ENCODE data around the gene UGGT1. TPM values are rescaled to one million over a fixed set of nuclear protein-coding genes. Genes with fewer than 3 reads are reported as not detected.

Gene UGGT1
- polyA plus RNA-seq, 2 of the 4 experiments (the other 2 are of a cell fraction) = 24.2 to 56.4 TPM

- H3K4me3 ChIP-seq = no peak overlapping the region
- 0 out of 3 replicates have a peak, but pooled peaks cover 6% of the 10 kb centered on the region for H3K9me3 ChIP-seq
- DNase-seq (ENCODE audit: low read depth in 1 of 2, low spot score in 1 of 2) (no peak), ATAC-seq (no peak), FAIRE-seq (no peak)
- ChIA-PET CTCF (no interaction called here), POLR2A (interaction anchor here (1.2 kb wide), 1 partner anchor 33 kb away, joined by 3 read pairs; the partner anchor contains the start of gene UGGT1)
- no peak overlapping the region for H3K27ac ChIP-seq
- H3K4me2 ChIP-seq = no peak overlapping the region
- H3K4me1 ChIP-seq = no peaks in the 10 kb centered on the region
- TF ChIP-seq CHD4 (IDR thresholded peaks at IDR 0.05; ENCODE audit: borderline replicate concordance) = no peak
- no peak for TF ChIP-seq NPAS2 (CRISPR knock-in tag; IDR thresholded peaks at IDR 0.05; ENCODE audit: borderline replicate concordance)
- TF ChIP-seq CBX2 (IDR thresholded peaks at IDR 0.05; ENCODE audit: borderline replicate concordance, low read depth) = no peak
- no peak for TF ChIP-seq HMGXB4 (CRISPR knock-in tag; IDR thresholded peaks at IDR 0.05; ENCODE audit: borderline replicate concordance)
- no peak for TF ChIP-seq REST (IDR thresholded peaks at IDR 0.05)
- WGBS (ENCODE audit: missing lambda C conversion rate) = 48% methylated on average over 2 of the region's 2 CpGs
Observed at GRCh38 chr2:128058114-128058513, 32.9 kb upstream of the UGGT1 start.

GRCh38 chr2:128062571-128062970 lies 28.4 kb upstream of the UGGT1 start:
- ChIA-PET POLR2A (interaction anchor here (0.7 kb wide), 1 partner anchor 8 kb away, joined by 3 read pairs; no protein-coding TSS in a partner anchor), CTCF (interaction anchor here (0.7 to 4.6 kb wide), 16 partner anchors 10 to 243 kb away, joined by 3 to 35 read pairs (median 5); partner anchors contain the start of gene UGGT1)
- no peak overlapping the region for H3K27ac ChIP-seq
- 81% methylated on average over 8 of the region's 8 CpGs for WGBS (ENCODE audit: missing lambda C conversion rate)
- DNase-seq (ENCODE audit: low read depth in 1 of 2, low spot score in 1 of 2) (no peak), ATAC-seq (no peak), FAIRE-seq (no peak)
- H3K4me2 ChIP-seq = no peak overlapping the region
- no peaks in the 10 kb centered on the region for H3K4me1 ChIP-seq
- H3K4me3 ChIP-seq = no peak overlapping the region
- TF ChIP-seq HOXB13 (CRISPR knock-in tag; IDR thresholded peaks at IDR 0.05; ENCODE audit: low read depth) = no peak
- TF ChIP-seq CHD2 (IDR thresholded peaks at IDR 0.05; ENCODE audit: low read length, partially characterized antibody) = no peak
- TF ChIP-seq TFCP2L1 (CRISPR knock-in tag; IDR thresholded peaks at IDR 0.05) = no peak
- no peak for TF ChIP-seq HES2 (IDR thresholded peaks at IDR 0.05)
- TF ChIP-seq MAFK (IDR thresholded peaks at IDR 0.05; ENCODE audit: partially characterized antibody) = no peak
- no peak for TF ChIP-seq POLR2AphosphoS2 (conservative IDR thresholded peaks at IDR 0.05; ENCODE audit: low read length)
- no peak for TF ChIP-seq SMC3 (IDR thresholded peaks at IDR 0.05)
- TF ChIP-seq ZFP36 (IDR thresholded peaks at IDR 0.05; ENCODE audit: borderline replicate concordance, partially characterized antibody) = no peak
- H3K9me3 ChIP-seq = no peaks in the 10 kb centered on the region

GRCh38 chr2:128064353-128064752 lies 26.6 kb upstream of the UGGT1 start:
- Histone ChIP-seq H3K27ac (no peak overlapping the region), H3K9me3 (no peaks in the 10 kb centered on the region), H3K4me2 (no peak overlapping the region), H3K4me3 (no peak overlapping the region), H3K4me1 (no peaks in the 10 kb centered on the region)
- ChIA-PET CTCF (interaction anchor here (0.6 to 4.6 kb wide), 12 partner anchors 9 to 242 kb away, joined by 3 to 35 read pairs (median 12); no protein-coding TSS in a partner anchor), POLR2A (no interaction called here)
- FAIRE-seq (no peak), DNase-seq (ENCODE audit: low read depth in 1 of 2, low spot score in 1 of 2) (no peak), ATAC-seq (no peak)
- 100% methylated on average over 1 of the region's 1 CpG for WGBS (ENCODE audit: missing lambda C conversion rate)
- no peak for TF ChIP-seq HEYL (CRISPR knock-in tag; IDR thresholded peaks at IDR 0.05)
- no peak for TF ChIP-seq CHD2 (IDR thresholded peaks at IDR 0.05; ENCODE audit: low read length, partially characterized antibody)
- no peak for TF ChIP-seq MAZ (IDR thresholded peaks at IDR 0.05; ENCODE audit: borderline replicate concordance, low read depth, low read length)
- no peak for TF ChIP-seq ZC3H11A (IDR thresholded peaks at IDR 0.05)
- TF ChIP-seq HES2 (IDR thresholded peaks at IDR 0.05) = no peak
- no peak for TF ChIP-seq RARB (CRISPR knock-in tag; IDR thresholded peaks at IDR 0.05)
- no peak for TF ChIP-seq EHMT2 (IDR thresholded peaks at IDR 0.05; ENCODE audit: low read depth)
- TF ChIP-seq BCL3 (IDR thresholded peaks at IDR 0.05) = no peak
- TF ChIP-seq FOXS1 (CRISPR knock-in tag; IDR thresholded peaks at IDR 0.05) = no peak
- TF ChIP-seq FOSL2 (IDR thresholded peaks at IDR 0.05) = no peak
- TF ChIP-seq FOSL2 (CRISPR knock-in tag; IDR thresholded peaks at IDR 0.05) = no peak
- TF ChIP-seq HOXA7 (CRISPR knock-in tag; IDR thresholded peaks at IDR 0.05) = no peak
- no peak for TF ChIP-seq CBX2 (IDR thresholded peaks at IDR 0.05; ENCODE audit: borderline replicate concordance, low read depth)
- TF ChIP-seq E2F6 (IDR thresholded peaks at IDR 0.05; ENCODE audit: borderline replicate concordance, low read depth) = no peak

All from A549 (cell line).